DOHH2 (cell line): Measurements from ENCODE around the gene PMEL.
A peak's percentile ranks its signal among the peaks of the same experiment; 100 is the strongest.

Experiments
- H3F3A ChIP-seq: fragments of 200-600 bp; sonication (generic), shearing (Covaris generic); 2 replicates; pipeline ENCODE4 v1.6.0; 2016; ENCODE audit warnings: antibody characterized with exemption, mild to moderate bottlenecking; ENCODE audit not compliant: control insufficient read depth, insufficient read depth
- H3K27ac ChIP-seq: fragments of 200-600 bp; sonication (generic); 2 replicates; pipeline ENCODE4 v1.5.1; 2014; ENCODE audit warnings: low read depth, mild to moderate bottlenecking, low read length, moderate library complexity
- H3K27me3 ChIP-seq: fragments of 200-600 bp; sonication (generic); 2 replicates; pipeline ENCODE4 v1.6.1; 2014; ENCODE audit warnings: mild to moderate bottlenecking, low read length, mixed read lengths; ENCODE audit not compliant: control insufficient read depth
- H3K36me3 ChIP-seq: fragments of 200-600 bp; sonication (generic); 2 replicates; pipeline ENCODE4 v1.6.1; 2014; ENCODE audit warnings: mild to moderate bottlenecking, low read length, moderate library complexity, mixed read lengths; ENCODE audit not compliant: control insufficient read depth
- H3K4me1 ChIP-seq: fragments of 200-600 bp; sonication (generic); 2 replicates; pipeline ENCODE4 v1.6.1; 2014; ENCODE audit warnings: mild to moderate bottlenecking, low read length, mixed read lengths; ENCODE audit not compliant: control insufficient read depth
- H3K4me2 ChIP-seq: fragments of 200-600 bp; sonication (generic); 2 replicates; pipeline ENCODE4 v1.6.0; 2014; ENCODE audit warnings: mild to moderate bottlenecking, low read length, moderate library complexity
- H3K4me3 ChIP-seq: fragments of 200-600 bp; sonication (generic); 2 replicates; pipeline ENCODE4 v1.5.1; 2014; ENCODE audit warnings: mild to moderate bottlenecking, low read length, mixed read lengths
- H3K79me2 ChIP-seq: fragments of 200-600 bp; sonication (generic); 2 replicates; pipeline ENCODE4 v1.6.1; 2014; ENCODE audit warnings: mild to moderate bottlenecking, low read length, mixed read lengths; ENCODE audit not compliant: control insufficient read depth
- H3K9me2 ChIP-seq: fragments of 200-600 bp; sonication (generic); replicated peaks from 2 replicates; pipeline ENCODE4 v1.6.1; 2014; ENCODE audit warnings: mild to moderate bottlenecking, low read length, mixed read lengths; ENCODE audit not compliant: control insufficient read depth
- H3K9me3 ChIP-seq: fragments of 200-600 bp; sonication (generic); 2 replicates; pipeline ENCODE4 v1.6.1; 2014; ENCODE audit warnings: antibody characterized with exemption, low read length, mixed read lengths; ENCODE audit not compliant: control insufficient read depth, insufficient read depth
- H4K20me1 ChIP-seq: fragments of 200-600 bp; sonication (generic); 2 replicates; pipeline ENCODE4 v1.6.0; 2014; ENCODE audit warnings: low read depth, mild to moderate bottlenecking, antibody characterized with exemption, low read length, moderate library complexity; ENCODE audit not compliant: control insufficient read depth, insufficient read depth
- CTCF ChIP-seq: fragments of 200-600 bp; sonication (generic); IDR thresholded peaks from one replicate; pipeline ENCODE4 v1.5.1; 2014; ENCODE audit warnings: antibody characterized with exemption, mild to moderate bottlenecking, low read depth, low read length; ENCODE audit not compliant: poor library complexity, severe bottlenecking
- EZH2phosphoT487 ChIP-seq: fragments of 200-600 bp; sonication (generic); IDR thresholded peaks from 2 replicates; pipeline ENCODE4 v1.6.1; 2017; ENCODE audit warnings: borderline replicate concordance, mild to moderate bottlenecking, antibody characterized with exemption, low read length, moderate library complexity, mixed read lengths

Gene PMEL

GRCh38 chr12:55973599-55974307 is 7.9 kb upstream of the PMEL start, which contains the start of gene RAB5B:
RAB5B (plus strand) TSS chr12:55974078; CDS start chr12:55986961, 12,883 bp downstream.
- peaks cover 36% of the 10 kb centered on the region for H3K79me2 ChIP-seq

GRCh38 chr12:55972911-55973598 is 7.2 kb upstream of the PMEL start:
- Histone ChIP-seq H3K9me2 (no peaks in the 10 kb centered on the region), H4K20me1 (no peaks in the 10 kb centered on the region; the same call in 1 of the 2 replicates), H3K36me3 (peaks cover 55% of the 10 kb centered on the region), H3K9me3 (no peaks in the 10 kb centered on the region), H3K4me1 (peaks cover 28% of the 10 kb centered on the region), H3K4me3 (peak overlapping the region; percentile 88), H3K4me2 (peak overlapping the region; percentile 88), H3K79me2 (peaks cover 41% of the 10 kb centered on the region), H3K27me3 (no peaks in the 10 kb centered on the region), H3K27ac (peak overlapping the region; percentile 53), H3F3A (peaks cover 8% of the 10 kb centered on the region; the same call in 1 of the 2 replicates)
- TF ChIP-seq CTCF (no peak), EZH2phosphoT487 (no peak)

More at GRCh38 chr12:55973599-55974307, 7.9 kb upstream of the PMEL start, which contains the start of gene RAB5B:
- Histone ChIP-seq H3K4me3 (peak within 1 kb of the TSS; percentile 89), H3K9me3 (no peaks in the 10 kb centered on the region), H3K4me2 (peak within 1 kb of the TSS; percentile 88), H4K20me1 (no peaks in the 10 kb centered on the region; the same call in 1 of the 2 replicates), H3K27me3 (no peaks in the 10 kb centered on the region), H3K27ac (peak within 1 kb of the TSS; percentile 62), H3K9me2 (no peaks in the 10 kb centered on the region), H3K36me3 (peaks cover 48% of the 10 kb centered on the region), H3F3A (peaks cover 8% of the 10 kb centered on the region; the same call in 1 of the 2 replicates), H3K4me1 (peaks cover 22% of the 10 kb centered on the region)
- TF ChIP-seq EZH2phosphoT487 (no peak), CTCF (no peak)

- Histone ChIP-seq H3K9me3 (no peaks in the 10 kb centered on the region), H3K4me2 (peak overlapping the region; percentile 88), H3K27ac (peak overlapping the region; percentile 53), H3F3A (peaks cover 8% of the 10 kb centered on the region; the same call in 1 of the 2 replicates), H3K4me3 (peak overlapping the region; percentile 88), H3K79me2 (peaks cover 42% of the 10 kb centered on the region), H4K20me1 (no peaks in the 10 kb centered on the region; the same call in 1 of the 2 replicates), H3K36me3 (peaks cover 61% of the 10 kb centered on the region), H3K27me3 (no peaks in the 10 kb centered on the region), H3K4me1 (peaks cover 34% of the 10 kb centered on the region), H3K9me2 (no peaks in the 10 kb centered on the region)
- TF ChIP-seq CTCF (no peak), EZH2phosphoT487 (no peak)
These were observed 6.6 kb upstream of the PMEL start for GRCh38 chr12:55972456-55972855.
